ENCODE results near the gene RDH5.

The RDH5 gene

DNA sequence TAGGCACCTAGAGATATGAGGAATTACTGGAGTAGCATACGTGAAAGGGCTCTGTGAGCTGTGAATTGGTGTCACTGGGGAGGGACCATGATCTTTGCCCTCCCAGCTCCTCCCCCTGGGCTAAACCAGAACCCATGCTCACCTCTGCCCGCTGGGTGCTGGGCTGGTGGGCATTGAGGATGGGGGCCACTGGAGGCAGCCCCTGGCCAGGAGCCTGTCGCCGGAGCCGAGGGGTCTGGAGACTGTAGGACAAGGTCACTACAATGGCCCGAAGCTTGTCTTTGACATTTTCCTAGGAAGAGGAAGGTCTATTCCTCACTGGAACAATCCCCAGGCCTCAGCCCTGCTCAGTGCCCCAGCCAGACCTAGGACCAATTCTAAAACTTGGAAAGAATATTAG, 24.1 kb upstream of the RDH5 start:
- TF ChIP-seq, protein P1, sequence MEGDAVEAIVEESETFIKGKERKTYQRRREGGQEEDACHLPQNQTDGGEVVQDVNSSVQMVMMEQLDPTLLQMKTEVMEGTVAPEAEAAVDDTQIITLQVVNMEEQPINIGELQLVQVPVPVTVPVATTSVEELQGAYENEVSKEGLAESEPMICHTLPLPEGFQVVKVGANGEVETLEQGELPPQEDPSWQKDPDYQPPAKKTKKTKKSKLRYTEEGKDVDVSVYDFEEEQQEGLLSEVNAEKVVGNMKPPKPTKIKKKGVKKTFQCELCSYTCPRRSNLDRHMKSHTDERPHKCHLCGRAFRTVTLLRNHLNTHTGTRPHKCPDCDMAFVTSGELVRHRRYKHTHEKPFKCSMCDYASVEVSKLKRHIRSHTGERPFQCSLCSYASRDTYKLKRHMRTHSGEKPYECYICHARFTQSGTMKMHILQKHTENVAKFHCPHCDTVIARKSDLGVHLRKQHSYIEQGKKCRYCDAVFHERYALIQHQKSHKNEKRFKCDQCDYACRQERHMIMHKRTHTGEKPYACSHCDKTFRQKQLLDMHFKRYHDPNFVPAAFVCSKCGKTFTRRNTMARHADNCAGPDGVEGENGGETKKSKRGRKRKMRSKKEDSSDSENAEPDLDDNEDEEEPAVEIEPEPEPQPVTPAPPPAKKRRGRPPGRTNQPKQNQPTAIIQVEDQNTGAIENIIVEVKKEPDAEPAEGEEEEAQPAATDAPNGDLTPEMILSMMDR (conservative IDR thresholded peaks at IDR 0.05), result no peak
- no peak overlapping the region for H3K27ac ChIP-seq

DNA sequence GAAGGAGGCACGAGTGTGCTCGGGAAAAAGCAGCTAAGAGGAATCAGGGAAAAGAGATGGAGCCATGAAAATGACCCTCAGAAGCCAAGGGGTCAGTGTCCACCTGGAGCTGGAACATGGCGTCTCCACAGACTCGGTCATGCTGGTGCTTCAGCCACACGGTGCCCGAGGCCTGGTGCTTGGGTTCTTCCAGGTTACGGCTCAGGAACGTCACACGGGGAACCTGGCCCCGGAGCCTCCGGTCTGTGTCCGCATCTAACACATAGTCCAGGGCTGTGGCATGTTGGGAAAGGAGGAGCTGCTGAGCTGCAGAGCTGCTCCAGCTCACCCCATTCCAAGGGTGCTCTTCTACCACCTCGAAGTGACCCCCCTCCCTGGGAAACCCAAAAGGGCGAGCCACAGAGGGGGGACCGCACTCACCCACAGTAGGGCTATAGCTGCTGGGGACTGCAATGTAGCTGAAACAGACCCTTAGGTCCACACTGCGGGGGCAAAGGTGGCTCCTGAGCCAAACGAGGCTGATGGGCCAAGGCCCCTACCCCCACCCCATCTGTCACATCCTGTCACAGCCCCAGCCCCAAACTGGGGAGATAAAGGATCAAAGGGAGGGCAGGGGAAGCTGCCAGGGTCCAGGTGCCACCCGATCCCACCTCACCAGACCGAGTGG, 23.3 kb upstream of the RDH5 start:
- no peak overlapping the region for H3K27ac ChIP-seq
- TF ChIP-seq, protein P1 (conservative IDR thresholded peaks at IDR 0.05), result no peak

DNA sequence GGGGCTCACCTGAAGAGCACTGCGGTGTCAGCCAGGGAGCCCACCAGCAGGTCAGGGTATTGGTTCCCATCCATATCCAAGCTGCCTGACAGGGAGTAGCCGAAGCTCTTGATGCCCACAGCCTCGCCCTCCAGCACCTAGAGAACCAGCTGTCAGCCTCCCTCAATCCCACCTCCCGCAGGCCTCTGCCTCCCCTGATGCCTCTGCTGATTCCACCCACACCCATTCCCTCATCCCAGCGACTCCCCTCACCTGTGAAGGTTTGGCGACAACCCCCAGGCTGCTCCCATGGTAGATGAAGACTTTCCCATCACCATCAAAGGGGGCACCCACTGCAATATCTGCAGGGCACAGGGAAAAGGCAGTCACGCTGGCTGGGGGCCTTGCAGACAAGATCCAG, 22.5 kb upstream of the RDH5 start:
- TF ChIP-seq, protein P1 (conservative IDR thresholded peaks at IDR 0.05), result no peak
- no peak overlapping the region for H3K27ac ChIP-seq

DNA sequence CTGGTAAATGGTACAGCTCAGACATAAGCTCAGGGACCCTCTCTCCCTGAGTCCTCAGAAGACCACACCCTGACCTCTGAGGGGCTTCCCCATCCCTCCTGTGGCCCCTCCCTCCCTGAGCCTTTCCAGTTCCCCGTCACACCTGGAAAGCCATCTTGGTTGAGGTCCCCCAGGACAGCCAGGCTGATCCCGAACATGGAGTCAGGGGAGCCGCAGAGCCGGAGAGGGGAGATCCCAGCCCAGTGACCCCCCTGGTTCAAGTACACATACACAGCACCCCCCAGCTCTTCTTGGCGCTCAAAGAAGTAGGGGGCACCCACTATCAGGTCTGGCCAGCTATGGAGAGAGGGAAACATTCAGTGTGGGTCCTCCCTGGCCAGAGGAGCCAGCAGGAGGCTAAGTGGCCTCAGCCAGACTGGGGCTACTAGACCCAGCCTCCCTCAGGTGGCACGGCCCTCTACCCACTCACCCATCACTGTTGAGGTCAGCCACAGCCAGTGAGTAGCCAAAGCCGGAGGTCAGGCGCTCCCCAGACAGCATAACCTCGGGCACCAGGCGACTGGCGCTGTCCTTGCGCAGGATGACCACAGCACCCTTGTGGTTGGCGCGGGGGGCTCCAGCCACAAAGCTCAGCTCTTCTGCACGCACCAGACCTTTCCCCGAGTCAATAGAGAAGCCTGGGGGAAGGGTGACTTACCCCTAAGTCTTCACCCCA, 21.8 kb upstream of the RDH5 start:
- no peak overlapping the region for H3K27ac ChIP-seq
- TF ChIP-seq, protein P1 (conservative IDR thresholded peaks at IDR 0.05), result no peak

DNA sequence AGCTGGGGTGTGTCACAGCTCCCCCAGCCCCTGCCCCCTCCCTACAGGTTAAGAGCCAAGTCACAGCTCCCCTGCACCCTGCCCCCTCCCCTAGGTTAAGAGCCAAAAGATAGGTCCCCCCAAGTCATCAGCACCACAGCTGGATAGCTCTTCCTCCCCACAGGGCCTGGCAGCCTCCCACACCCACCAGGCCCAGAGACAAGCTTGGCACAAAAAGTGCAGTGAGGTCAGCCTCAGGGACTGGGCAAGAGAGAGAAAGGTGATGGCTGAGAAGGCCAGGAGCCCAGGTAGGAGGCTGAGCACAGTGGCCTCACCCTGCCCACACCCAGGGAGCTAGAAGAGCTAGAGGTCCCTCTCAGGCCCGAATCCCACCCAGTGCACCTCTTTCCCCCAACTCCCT, 21.2 kb upstream of the RDH5 start:
- no peak overlapping the region for H3K27ac ChIP-seq
- TF ChIP-seq, protein P1 (conservative IDR thresholded peaks at IDR 0.05), result no peak

DNA sequence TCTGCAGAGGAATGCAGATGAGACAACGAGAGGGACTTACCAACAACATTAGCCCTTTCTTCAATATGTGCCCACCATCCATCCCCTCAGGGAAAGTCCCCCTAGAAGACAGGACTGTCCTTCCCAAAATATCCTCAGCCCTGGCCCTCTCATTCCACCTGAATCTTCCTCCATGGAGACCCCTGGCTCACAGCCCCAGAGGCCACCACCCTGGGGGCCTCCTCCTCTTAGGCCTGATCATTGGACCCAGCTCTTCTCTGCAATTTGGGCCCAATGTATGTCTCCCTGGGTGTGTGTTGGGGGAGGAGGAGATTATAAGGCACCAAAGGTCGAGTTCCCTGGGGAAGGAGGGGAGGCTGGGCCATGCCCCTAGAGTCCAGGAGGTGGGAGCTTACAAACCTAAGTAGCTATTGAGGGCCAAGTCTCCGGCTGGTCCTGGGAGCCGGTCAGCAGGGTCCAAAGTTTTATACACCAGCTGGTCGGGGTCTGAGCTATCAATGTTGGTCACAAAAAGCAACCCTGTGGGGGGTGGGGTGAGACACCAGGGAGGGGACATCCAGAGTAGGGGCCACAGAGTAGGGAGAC, 20.6 kb upstream of the RDH5 start:
- H3K27ac ChIP-seq, result no peak overlapping the region
- TF ChIP-seq, protein P1 (conservative IDR thresholded peaks at IDR 0.05), result no peak

DNA sequence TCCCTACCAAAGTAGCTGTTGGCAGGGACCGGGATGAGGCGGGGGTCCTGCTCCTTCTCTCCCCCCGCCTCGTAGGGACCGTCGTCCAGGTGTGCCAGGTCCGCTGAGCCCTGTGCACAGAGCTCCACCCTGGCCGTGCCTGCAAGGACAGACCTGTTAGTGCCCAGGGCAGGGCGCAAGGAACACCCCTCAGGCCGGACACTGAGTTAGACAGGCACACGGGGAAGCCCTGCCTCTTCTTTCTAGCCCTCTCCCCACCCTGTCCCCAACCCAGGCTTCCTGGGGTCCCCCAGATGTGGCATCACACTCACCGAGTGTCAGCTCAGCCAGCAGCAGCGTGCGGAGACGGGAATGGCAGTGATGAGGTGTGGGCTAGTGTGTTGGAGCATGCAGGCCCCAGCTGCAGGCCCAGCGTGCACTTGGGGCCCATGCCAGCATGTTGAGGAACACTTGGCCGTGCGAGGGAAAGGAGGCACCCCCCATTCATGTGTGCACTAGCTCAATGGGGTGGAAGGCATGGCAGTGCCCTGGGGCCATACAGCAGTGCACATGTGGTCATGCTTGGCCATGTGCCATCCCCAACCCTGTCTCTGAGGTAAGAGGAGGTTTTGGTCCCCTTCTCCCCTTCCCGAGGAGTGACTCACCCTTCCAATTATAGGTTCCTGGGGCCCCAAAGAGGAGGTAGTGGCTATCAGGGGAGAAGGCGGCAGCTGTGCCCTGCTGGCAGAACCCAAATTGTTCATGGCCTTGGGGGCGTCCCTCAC, 19.8 kb upstream of the RDH5 start:
- TF ChIP-seq, protein P1 (conservative IDR thresholded peaks at IDR 0.05), result no peak
- no peak overlapping the region for H3K27ac ChIP-seq

Measured in VCaP (cell line).